NCI-H446 (cell line): ENCODE data around the gene INPP5F.

ENCODE experiments used
- DNase-seq, 2 experiments: peaks; one replicate each; lab custom pipeline; 2025; lab: John Stamatoyannopoulos, UW

INPP5F gene

DNA sequence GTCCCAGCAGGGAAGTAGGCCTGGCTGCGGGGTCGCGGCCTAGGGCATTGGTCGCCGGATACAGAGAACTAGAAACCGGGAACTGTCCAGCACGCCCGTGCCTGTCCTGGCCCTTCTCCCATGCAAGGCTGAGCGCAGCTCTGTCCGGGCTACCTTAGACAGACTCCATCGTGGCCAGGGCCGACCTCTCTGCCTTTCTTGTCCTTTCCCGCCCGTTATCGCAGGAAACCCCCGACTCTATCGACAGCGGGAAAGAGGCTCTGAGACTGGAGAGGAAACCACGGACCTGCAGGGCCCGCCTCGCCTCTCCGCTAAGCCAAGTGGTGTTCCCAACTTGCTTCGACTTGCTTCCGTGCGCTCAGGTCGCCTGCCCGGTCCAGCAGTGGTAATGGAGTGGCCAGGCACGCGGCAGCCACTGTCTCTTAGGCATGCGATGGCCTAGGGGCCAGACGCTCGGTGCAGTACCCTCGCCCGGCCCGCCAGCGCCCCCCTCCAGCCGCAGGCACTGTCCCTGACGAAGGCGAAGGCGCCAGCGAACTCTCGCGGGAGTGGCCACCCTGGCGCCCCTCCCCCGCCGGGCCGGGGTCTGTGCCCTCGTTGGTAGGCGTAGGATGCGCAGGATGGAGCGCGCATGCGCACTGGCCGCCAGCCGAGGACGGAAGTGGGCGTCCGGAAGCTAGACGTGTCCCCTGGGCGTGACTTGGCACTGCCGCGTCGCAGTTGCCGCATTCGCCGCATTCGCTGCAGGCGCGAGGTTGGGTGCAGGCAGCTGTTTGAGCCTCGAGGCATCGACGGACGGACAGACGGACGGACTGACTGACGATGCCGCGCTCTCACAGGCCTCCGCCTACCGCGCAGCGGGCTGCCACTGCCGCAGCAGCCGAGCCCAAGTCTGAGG, 92.4 kb downstream of the INPP5F start:
- DNase-seq: no peak

DNA sequence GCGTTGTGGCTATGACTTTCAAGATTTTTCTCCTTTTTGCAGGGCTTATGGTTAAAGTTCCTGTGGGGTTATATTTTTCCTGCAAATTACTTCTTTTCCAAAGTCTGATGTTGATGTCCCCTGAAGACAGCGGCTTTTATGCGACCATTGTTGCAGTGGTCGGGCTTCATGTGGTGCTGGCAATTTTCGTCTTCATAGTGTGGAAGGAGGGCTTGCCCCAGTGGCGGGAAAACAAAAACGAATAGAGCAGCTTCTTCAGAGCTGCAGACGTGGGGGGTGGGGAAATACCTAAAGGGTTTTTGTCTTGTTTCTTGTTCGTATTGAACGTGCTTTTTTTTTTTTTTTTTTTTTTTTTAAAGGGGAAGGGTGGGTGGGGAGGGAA, 93.0 kb downstream of the INPP5F start:
- DNase-seq: no peak

DNA sequence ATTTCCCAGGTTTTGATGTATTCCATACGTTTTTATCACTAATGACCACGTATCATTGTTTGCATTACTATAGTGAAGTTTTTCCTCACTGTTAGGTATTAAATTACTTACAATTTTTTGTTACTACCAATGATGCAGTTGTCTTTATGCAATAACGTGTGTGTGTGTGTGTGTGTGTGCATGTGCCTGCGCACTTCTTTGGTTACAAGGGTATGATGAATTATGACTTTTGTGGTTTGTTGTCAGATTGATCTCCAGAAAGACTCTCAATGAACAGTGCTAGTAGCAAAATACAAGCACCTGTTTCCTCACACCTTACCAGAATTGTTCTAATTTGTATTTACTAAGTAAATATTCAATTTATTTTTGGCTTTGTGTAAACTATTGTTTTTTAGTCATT, 95.3 kb downstream of the INPP5F start:
- DNase-seq: no peak

DNA sequence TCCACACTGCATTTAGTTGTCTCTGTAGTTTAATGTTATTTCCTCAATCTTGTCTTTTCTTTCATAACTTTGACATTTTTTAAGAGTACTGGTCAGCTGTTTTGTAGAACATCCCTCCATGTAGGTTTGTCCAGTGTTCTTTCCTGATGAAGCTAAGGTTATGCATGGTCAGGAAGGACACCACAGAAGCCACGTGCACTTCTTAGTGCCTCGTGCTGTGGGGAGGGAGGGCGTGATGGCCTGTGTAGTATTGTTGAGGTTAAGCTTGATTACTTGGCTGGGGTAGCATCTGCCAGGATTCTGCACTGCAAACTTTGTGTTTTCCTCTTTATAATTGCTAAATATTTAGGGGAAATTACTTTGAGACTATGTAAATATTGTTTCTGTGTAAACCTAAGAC, 98.4 kb downstream of the INPP5F start:
- DNase-seq: no peak

DNA sequence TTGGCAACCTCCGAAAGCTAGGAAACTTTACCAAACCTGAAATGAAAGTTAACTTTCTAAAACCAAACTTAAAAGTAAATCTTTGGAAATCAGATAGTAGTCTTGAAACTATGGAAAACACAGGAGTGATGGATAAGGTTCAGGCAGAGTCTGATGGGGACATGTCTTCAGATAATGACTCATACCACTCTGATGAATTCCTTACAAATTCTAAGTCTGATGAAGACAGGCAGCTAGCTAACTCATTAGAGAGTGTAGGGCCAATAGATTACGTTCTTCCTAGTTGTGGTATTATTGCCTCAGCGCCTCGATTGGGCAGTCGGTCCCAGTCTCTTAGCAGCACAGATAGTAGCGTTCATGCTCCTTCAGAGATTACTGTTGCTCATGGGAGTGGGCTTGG, 100.9 kb downstream of the INPP5F start:
- no peak for DNase-seq

DNA sequence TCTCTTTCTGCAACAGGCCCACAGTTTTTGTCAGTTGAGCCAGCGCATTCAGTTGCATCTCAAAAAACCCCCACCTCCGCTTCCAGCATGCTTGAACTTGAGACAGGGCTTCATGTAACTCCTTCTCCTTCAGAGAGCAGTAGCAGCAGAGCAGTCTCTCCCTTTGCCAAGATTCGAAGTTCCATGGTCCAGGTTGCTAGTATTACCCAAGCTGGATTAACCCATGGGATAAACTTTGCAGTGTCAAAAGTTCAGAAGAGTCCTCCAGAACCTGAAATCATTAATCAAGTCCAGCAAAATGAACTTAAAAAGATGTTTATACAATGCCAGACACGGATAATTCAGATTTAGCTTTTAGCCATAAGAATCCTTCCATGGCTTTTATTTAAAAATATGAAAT, 101.6 kb downstream of the INPP5F start:
- DNase-seq: no peak

DNA sequence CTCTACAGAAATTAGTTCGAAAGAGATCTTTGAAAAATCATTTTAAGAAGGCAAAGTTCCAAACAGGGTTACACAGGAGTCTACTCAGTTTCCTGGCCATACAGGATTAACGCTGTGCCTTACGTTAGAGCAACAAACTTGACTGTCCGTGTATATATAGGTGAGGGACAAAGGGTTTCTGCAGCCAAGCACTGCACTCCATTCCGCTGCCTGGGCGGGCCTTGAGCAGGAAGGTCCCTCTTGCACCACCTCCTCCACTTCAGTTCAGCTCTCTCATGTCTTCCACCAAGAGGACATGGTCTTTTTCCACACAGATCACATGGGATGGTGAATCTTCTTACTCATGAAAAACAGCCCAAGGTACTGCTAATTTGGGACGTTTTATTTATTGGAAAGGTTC, 103.6 kb downstream of the INPP5F start:
- no peak for DNase-seq

DNA sequence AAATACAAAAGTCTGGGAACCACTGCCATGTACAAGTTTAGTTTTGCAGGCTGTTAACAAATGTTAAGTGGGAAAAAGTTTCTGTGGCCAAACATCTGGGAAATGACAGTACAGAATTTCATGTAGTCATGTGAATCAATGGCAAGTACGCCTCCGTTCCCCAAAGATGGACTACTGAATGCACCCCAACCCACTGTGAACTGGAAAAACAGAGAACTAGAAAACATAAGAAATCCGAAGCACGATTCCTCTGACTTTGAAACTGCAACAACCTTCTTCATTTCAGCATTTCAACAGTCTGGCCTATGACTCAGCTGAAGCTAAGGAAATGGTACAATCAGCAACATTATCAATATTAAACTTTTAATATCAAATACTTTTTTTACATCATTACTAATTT, 105.0 kb downstream of the INPP5F start:
- DNase-seq: no peak

DNA sequence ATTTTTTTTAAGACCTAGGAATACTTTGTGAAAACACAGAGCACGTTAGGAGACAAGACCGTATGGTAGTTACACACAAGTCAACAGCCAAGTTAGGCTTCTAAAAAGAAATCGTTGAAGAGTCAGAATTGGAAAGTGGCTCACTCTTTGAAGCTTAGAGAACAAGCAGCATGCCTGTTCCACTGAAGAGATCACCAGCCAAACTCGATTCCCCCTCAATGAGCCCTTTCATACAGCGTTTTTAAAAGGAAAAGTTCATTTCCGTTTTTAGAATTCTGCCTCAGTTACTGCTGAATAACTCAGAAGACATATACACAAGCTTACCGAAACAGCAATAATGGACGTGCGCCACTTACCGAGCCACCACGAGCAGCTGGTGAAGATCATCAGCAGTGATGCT, 105.8 kb downstream of the INPP5F start:
- no peak for DNase-seq

DNA sequence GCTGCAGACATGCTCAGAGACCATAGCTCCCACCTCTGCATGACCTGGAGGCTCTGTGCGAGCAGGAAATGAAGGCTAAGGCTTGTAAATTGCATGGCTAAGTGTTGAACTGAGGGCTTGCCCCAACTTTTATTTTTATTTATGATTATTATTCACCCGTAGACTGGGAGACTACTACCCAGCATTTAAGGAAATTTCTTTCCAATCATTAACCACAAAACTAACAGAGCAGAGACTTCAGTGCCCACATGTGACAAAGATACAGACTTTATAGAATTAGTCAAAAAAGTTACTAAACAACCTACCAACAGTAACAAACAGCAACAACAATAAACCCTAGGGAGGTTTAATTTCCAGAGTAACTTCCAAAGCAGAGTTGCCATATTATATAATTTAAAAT, 107.1 kb downstream of the INPP5F start:
- no peak for DNase-seq

DNA sequence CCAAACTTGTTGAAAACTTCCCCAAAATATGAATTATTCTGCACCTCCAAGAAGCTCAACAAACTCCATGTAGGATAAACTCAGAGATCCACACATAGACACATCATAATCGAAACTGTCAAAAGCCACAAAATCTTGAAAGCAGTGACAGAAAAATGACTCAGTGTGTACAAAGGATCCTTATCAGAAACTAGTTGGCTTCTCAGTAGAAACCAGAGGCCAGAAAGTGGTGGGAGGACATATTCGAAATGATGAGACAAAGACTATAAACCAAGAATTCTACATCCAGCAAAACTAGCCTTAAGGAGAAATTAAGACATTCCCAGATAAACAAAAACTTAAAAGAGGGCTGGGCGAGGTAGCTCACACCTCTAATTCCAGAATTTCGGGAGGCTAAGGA, 108.3 kb downstream of the INPP5F start:
- DNase-seq: no peak

DNA sequence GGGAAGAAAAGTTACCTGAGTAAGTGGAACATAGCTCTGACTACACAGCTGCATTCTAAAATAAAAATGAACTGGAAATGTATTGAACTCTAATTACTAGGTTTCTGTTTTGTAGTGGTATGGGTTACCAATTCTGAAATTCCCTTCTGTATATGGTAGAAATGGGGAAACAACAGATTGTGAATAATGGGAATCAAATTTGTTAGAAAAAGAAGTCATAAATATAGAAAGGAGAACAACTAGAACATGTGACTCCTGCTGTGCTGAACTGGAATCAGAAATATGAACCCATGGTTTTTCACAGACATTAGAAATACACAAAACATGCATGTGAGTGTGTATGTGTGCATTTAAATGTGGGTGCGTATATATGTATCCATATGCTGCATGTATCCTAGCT, 119.8 kb downstream of the INPP5F start:
- no peak for DNase-seq

DNA sequence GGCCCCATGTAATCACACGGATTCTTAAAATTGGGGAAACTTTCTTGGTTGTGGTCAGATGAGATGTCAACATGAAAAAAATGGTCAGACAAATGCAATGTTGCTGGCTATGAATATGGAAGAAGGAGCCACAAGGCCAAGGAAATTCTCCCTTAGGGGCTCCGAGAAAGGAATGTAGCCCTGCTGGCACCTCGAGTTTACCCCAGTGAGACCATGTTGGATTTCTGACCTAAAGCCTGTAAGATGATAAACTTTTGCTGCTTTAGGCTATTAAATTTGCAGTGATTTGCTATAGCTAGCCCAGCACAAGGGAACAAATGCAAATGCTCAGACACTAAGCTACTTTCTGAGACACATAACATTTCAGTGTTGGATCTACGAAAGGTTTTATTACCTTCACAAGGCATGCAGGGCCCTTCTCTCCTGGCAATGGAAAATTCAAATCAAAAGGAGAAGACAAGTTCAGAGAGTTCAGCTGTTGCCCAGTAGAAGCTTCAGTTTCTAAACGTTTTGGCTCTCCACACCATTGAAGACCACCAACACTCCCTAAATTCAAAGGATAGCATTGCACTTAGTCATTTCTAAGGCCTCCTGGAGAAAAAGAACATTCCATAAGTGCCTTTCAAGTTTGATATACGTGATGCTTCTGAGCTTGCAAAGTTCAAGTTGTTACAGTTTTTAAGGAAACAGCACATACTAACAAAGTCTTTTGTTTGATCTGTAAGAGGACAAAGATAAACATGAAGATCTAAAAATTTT, 123.4 kb downstream of the INPP5F start:
- no peak for DNase-seq

DNA sequence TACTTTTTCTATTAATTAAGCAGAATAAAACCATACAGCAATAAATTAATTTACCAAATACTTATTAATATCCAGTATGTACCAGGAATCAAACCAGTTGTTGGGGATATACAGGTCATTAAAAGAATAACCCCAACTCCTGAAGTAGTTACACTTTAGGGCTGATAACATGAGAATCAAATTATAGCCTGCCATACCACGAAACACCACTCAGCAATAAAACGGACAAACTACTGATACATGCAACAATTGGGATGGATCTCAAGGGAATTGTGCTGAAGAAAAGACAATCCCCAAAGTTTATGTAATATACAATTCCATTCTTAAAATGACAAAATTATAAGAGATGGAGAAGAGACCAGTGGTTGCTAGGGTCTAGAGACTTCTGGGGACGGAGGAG, 124.1 kb downstream of the INPP5F start:
- no peak for DNase-seq

DNA sequence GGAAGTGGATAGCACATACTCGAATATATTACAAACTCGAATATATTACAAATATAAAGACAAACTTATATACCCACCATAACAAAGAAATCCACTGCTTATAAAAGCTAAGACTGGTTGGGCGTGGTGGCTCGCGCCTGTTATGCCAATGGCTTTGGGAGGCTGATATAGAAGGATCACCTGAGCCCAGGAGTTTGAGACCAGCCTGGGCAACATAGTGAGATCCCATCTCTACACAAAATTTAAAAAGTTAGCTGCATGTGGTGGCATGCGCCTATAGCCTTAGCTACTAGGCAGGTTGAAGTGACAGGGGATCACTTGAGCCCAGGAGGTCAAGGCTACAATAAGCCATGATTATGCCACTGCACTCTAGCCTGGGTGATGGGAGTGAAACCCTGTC, 126.4 kb downstream of the INPP5F start:
- DNase-seq: no peak

DNA sequence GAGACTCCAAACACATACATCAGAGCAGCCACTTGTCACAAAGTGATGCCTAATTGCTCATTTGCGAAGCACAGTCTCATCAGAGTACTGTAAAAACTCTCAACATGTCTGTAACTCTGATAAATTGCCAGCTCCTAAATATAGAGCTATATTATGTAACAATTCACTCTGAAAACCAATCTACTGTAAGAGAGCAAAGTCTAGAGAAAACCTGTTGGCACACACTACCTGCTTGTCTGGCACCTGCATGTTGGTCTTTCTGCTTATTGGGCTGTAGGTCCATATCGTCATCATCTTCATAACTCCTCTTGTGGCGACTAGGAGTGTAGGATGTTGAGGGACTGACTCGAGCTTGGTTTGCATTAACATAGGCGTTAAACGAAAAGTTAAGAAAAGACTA, 127.0 kb downstream of the INPP5F start:
- no peak for DNase-seq

DNA sequence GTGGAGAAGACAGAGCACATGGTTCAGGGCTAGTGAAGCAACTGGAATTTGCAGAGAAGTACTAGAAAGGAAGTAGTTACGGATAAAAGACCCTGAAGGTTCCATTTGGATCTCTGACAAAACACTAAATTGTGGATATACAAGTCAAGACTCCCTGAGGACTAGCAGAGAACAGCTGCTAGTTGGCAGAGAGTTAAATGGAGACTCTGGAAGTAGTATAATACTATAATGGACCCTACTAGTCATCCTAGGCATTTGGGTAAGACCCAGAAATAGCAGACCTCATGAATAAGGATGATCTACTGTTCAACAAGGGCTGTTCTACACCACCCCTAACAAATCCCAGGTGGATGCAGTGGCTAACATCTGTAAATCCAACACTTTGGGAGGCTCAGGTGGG, 127.7 kb downstream of the INPP5F start:
- DNase-seq: no peak

DNA sequence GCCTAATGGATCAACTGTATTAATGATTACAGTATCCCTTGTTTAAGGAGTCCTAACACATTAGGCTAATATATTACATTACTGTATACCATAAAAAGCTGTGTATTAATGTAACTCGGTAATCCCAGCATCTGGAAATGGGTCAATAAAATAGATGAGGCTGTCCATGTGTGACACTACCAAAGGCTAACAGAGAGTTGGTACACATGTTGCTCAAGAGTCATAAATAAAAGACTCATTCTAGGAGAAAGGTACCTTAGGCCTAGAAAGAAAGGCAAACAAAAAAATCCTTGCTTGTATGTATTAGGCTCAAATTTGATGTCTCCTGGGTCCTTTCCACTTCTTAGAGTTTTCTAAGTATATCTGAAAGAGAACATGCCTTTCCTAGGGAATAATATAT, 132.2 kb downstream of the INPP5F start:
- DNase-seq: no peak

DNA sequence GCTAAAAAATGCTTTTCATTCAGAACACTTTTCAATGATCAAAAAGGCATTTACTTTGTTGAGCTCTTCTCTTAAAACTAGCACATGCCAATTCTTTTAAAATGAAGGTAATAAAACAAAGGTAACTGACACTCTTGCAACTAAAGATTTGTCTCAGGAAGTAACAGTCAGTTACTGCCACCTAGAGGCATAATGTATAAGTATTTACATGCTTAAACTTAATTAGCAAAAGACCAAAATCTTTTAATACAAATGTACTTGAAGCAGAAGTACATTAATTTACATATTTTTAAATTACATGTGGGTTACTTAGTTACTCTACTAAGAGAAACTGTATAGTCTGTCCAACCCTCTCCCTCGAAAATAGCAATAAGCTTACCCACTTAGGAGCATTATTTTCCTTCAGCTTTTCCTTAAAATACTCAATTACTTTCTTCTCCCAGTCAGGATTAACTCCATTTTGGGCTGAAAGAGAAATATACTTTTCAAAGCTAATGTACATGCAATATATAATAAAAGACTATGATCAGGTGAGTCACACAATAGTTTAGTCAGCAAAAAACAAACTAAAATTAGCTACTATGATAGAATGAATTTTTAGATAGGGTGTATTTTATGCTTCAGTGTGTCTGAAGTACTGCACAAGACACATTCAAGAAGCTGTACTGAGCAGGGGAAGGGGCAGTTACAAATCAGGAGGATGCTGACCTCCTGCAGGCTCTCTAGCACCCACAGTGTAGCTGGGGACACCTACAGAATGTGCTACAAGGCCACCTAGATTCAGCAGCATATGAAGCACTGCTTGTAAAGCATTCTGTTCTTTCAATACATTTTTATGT, 133.8 kb downstream of the INPP5F start:
- peak in 1 of 2 experiments; percentile 19 for DNase-seq

DNA sequence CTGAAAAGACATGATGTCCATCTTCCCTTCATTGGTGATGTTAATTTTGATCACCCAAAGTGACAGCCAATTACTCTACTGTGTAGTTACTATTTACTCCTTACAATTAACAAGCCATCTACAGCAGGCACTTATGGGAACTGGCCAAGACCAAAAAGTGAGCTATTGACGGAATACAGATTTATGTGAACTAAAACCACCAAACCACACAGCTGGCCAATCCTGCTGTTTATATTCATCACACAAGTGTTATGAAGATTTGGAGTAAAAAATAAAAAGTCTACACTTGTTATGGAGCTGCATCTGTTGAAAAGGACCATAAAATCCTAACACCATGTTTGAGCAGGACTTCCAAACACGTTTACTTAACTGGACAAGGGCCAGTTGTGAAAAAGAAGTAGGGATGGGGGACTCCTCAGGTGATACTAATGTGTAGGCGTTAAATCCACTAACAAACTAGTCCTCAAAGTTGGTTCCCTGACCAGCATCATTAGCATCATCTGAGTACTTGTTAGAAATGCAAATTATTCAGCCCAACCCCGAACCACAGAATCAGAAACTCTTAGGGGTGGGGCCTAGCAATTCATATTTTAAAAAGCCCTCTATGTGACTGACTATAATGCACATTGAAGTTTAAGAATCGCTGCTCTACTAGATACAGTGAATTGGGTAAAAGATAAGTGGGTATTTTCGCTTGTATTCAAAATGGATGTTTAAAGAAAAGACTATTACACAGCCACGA, 135.2 kb downstream of the INPP5F start:
- no peak for DNase-seq

DNA sequence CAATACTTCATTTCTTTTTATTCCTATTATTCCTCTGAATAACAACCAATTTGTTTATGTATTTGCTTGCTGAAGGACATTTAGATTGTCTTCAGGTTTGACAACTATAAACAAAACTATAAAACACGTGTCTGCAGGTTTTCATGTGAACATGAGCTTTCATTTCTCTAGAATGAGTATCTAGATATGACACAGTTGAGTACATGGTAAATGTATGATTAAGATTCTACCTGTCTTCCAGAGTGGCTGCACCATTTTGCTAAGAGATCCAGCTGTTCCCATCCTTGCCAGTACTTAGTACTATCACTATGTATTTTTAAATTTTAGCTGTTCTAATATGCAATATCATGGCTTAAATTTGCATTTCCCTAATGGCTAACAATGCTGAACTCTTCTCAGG, 136.7 kb downstream of the INPP5F start:
- no peak for DNase-seq
